ENCODE results near the gene CCDC40. TPM values are rescaled to one million over a fixed set of nuclear protein-coding genes. Genes with fewer than 3 reads are reported as not detected.

CCDC40 gene
- total and polyA plus RNA-seq, 2 of the 13 experiments (the other 11 are each of a cell fraction or from before 2014, with no cell fraction given): 4.1 to 5.5 TPM

DNA sequence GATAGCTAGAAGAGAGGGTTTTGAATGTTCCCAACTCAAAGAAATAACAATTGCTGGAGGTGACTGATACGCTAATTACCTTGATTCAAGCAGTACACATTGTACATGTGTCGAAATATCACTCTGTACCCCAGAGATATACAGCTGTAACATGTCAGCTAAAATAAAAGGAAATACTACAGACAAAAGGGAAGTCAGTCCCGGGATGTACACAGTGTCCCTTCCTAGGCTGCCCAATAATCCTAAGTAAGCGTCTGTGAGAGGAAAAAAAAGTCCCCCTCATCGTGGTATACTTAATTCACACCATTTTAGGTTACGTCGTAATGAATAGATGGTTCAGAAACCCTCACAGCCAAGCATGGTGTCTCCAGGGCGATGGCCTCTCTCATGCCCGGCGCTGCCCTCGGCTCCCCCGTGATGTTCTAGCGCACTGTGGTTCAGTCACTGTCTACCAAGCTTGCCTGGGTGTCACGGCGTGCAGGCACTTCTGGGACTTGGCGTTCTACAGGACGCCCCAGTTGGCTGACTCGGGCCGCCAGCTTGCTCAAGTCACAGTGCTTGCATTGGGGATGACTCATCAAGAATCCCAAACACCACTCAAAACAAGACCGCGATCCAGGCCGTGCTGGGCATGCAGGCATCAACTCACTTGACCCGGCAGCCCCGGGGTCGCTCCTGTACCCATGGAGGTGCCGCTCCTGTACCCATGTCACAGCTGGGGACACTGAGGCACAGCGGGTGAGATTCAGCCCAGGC is 27.6 kb downstream of the CCDC40 start (continued):
- TF ChIP-seq, protein P1, sequence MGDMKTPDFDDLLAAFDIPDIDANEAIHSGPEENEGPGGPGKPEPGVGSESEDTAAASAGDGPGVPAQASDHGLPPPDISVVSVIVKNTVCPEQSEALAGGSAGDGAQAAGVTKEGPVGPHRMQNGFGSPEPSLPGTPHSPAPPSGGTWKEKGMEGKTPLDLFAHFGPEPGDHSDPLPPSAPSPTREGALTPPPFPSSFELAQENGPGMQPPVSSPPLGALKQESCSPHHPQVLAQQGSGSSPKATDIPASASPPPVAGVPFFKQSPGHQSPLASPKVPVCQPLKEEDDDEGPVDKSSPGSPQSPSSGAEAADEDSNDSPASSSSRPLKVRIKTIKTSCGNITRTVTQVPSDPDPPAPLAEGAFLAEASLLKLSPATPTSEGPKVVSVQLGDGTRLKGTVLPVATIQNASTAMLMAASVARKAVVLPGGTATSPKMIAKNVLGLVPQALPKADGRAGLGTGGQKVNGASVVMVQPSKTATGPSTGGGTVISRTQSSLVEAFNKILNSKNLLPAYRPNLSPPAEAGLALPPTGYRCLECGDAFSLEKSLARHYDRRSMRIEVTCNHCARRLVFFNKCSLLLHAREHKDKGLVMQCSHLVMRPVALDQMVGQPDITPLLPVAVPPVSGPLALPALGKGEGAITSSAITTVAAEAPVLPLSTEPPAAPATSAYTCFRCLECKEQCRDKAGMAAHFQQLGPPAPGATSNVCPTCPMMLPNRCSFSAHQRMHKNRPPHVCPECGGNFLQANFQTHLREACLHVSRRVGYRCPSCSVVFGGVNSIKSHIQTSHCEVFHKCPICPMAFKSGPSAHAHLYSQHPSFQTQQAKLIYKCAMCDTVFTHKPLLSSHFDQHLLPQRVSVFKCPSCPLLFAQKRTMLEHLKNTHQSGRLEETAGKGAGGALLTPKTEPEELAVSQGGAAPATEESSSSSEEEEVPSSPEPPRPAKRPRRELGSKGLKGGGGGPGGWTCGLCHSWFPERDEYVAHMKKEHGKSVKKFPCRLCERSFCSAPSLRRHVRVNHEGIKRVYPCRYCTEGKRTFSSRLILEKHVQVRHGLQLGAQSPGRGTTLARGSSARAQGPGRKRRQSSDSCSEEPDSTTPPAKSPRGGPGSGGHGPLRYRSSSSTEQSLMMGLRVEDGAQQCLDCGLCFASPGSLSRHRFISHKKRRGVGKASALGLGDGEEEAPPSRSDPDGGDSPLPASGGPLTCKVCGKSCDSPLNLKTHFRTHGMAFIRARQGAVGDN (CRISPR knock-in tag; IDR thresholded peaks at IDR 0.05): peak; percentile 75
- TF ChIP-seq PHF5A (CRISPR knock-in tag; IDR thresholded peaks at IDR 0.05; ENCODE audit: low read depth, unreplicated experiment): no peak
- TF ChIP-seq ELF1 (CRISPR knock-in tag; IDR thresholded peaks at IDR 0.05): no peak
- TF ChIP-seq CEBPG (CRISPR knock-in tag; IDR thresholded peaks at IDR 0.05): peak; percentile 45; the same call in 1 of the 2 replicates
- 0 out of 2 replicates have a peak, but pooled peaks have one; percentile 35 for TF ChIP-seq AHR (CRISPR knock-in tag; IDR thresholded peaks at IDR 0.05)
- TF ChIP-seq PCBP2 (optimal IDR thresholded peaks at IDR 0.05; ENCODE audit: low read depth, low read length, poor library complexity, severe bottlenecking): no peak

DNA sequence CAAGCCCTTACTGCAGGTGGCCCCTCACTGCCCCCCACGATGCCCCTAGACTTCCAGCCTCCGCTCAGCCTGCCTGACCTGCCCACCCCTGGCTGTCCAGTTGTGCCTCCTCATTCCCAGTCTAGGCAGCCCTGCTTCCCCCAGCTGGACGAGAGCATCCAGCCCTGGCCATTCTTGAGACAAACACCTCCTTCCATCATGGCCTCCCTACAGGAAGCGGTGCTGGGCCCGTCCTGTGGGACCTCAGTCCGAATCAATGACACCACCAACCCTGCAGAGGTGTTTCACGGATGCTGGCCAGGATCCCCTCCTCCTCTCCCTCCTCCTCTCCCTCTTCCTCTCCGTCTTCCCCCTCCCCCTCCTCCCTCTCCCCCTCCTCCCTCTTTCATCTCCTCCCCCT is 28.3 kb downstream of the CCDC40 start:
- no peaks in the 10 kb centered on the region for H3K27me3 ChIP-seq (ENCODE audit: control insufficient read depth in 1 of 2, insufficient read depth in 2 of 2, low read length in 2 of 2)
- no peak; the same call in 2 of the 3 replicates for ATAC-seq
- H3K4me3 ChIP-seq (replicated peaks in 1 of 3; ENCODE audit: insufficient read depth in 1 of 3, low read depth in 2 of 3, low read length in 3 of 3): no peak overlapping the region; a peak in 1 of 6 replicates
- TF ChIP-seq PCBP2 (optimal IDR thresholded peaks at IDR 0.05; ENCODE audit: low read depth, low read length, poor library complexity, severe bottlenecking) (peak; percentile 69), HNRNPK (IDR thresholded peaks at IDR 0.05; ENCODE audit: low read depth, low read length, poor library complexity, severe bottlenecking) (peak; percentile 78), PCBP1 (IDR thresholded peaks at IDR 0.05; ENCODE audit: borderline replicate concordance, low read depth, low read length) (0 out of 2 replicates have a peak, but pooled peaks have one; percentile 51), ZNF564 (CRISPR knock-in tag; IDR thresholded peaks at IDR 0.05) (no peak)
- H2AFZ ChIP-seq (ENCODE audit: low read length): no peak overlapping the region
- peak overlapping the region; percentile 45 for H3K4me2 ChIP-seq (ENCODE audit: low read depth, low read length)
- intact Hi-C loops (cut with micrococcal nuclease; ENCODE audit: unreplicated experiment) (no loop called here), in situ Hi-C loops (cut with HindIII; ENCODE audit: extremely low pct_ligation_motif_present, low pct_unique_long_range_greater_than_20kb) (no loop called here)
- H3K9ac ChIP-seq (ENCODE audit: insufficient read depth, low read depth, low read length): no peak overlapping the region
- no peaks in the 10 kb centered on the region for H4K20me1 ChIP-seq (ENCODE audit: insufficient read depth, low read length)
- H3K27ac ChIP-seq (ENCODE audit: extremely low read length, insufficient read depth, low read length): no peak overlapping the region
- CTCF ChIA-PET (ENCODE audit: low intra/inter-chr PET ratio, low total read pairs): no interaction called here
- no TSS peak for BruUV-seq (replicated peaks)
- no peak for DNase-seq (ENCODE audit: low spot score)
- WGBS (ENCODE audit: low lambda C conversion rate): 85% methylated on average over 8 of the region's 8 CpGs
- no peaks in the 10 kb centered on the region for H3K36me3 ChIP-seq (replicated peaks in 1 of 2; ENCODE audit: control insufficient read depth in 1 of 2, insufficient read depth in 2 of 2, low read length in 2 of 2)
- H3K79me2 ChIP-seq (ENCODE audit: insufficient read depth, low read length): no peaks in the 10 kb centered on the region
- H3K4me1 ChIP-seq (ENCODE audit: insufficient read depth, low read length): peaks cover 43% of the 10 kb centered on the region
- H3K9me3 ChIP-seq (ENCODE audit: low read length): no peaks in the 10 kb centered on the region
- FAIRE-seq: no peak
- POLR2A ChIA-PET: interaction anchor here (0.6 to 1.5 kb wide), 2 partner anchors 11 to 67 kb away, joined by 4 to 5 read pairs; no protein-coding TSS in a partner anchor
